ENCODE results near the gene PRDM16. TPM values are rescaled to one million over a fixed set of nuclear protein-coding genes. Genes with fewer than 3 reads are reported as not detected.

PRDM16 gene
- total and polyA plus RNA-seq, 2 experiments from 2014 or later, result 0.14 to 0.16 TPM

DNA sequence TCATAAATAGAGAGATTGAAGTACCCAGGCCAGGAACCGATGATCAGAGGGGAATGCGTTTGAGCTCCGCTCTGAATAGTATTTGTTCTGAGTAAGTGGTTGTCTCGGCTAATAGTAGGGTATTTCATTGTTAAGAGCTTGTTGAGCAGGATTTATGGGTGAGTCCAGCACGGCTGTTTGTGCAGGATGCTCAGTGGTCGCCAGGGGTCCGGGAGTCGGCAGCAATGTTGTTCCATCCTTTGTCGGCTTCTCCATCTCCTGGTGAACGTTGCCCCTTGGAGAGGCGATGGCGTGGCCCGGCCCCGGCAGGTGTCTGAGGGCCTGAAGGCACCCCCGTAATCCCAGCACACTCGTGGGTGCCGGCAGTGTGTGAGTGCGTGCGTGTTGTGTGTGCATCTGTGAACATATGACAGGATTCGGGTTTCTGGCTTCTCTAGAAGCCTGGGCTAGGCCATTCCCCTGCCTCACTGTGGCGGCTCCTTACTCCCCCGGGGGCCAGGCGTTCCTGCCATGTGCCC is 224.6 kb downstream of the PRDM16 start:
- no peaks in the 10 kb centered on the region for H4K20me1 ChIP-seq (replicated peaks; ENCODE audit: insufficient read depth)
- DNase-seq (ENCODE audit: low spot score) (no peak), ATAC-seq (no peak)
- H3K27ac ChIP-seq (ENCODE audit: low read depth), result no peak overlapping the region
- no peaks in the 10 kb centered on the region for H3K79me2 ChIP-seq (replicated peaks; ENCODE audit: insufficient read depth)
- H3K4me1 Mint-ChIP-seq, result no peaks in the 10 kb centered on the region
- no peaks in the 10 kb centered on the region for H3K4me1 ChIP-seq (ENCODE audit: insufficient read depth)
- no peak overlapping the region for H3K27ac Mint-ChIP-seq
- H3K36me3 Mint-ChIP-seq (ENCODE audit: low read depth), result no peaks in the 10 kb centered on the region
- H3K4me3 Mint-ChIP-seq, result no peak overlapping the region
- TF ChIP-seq, protein P1, sequence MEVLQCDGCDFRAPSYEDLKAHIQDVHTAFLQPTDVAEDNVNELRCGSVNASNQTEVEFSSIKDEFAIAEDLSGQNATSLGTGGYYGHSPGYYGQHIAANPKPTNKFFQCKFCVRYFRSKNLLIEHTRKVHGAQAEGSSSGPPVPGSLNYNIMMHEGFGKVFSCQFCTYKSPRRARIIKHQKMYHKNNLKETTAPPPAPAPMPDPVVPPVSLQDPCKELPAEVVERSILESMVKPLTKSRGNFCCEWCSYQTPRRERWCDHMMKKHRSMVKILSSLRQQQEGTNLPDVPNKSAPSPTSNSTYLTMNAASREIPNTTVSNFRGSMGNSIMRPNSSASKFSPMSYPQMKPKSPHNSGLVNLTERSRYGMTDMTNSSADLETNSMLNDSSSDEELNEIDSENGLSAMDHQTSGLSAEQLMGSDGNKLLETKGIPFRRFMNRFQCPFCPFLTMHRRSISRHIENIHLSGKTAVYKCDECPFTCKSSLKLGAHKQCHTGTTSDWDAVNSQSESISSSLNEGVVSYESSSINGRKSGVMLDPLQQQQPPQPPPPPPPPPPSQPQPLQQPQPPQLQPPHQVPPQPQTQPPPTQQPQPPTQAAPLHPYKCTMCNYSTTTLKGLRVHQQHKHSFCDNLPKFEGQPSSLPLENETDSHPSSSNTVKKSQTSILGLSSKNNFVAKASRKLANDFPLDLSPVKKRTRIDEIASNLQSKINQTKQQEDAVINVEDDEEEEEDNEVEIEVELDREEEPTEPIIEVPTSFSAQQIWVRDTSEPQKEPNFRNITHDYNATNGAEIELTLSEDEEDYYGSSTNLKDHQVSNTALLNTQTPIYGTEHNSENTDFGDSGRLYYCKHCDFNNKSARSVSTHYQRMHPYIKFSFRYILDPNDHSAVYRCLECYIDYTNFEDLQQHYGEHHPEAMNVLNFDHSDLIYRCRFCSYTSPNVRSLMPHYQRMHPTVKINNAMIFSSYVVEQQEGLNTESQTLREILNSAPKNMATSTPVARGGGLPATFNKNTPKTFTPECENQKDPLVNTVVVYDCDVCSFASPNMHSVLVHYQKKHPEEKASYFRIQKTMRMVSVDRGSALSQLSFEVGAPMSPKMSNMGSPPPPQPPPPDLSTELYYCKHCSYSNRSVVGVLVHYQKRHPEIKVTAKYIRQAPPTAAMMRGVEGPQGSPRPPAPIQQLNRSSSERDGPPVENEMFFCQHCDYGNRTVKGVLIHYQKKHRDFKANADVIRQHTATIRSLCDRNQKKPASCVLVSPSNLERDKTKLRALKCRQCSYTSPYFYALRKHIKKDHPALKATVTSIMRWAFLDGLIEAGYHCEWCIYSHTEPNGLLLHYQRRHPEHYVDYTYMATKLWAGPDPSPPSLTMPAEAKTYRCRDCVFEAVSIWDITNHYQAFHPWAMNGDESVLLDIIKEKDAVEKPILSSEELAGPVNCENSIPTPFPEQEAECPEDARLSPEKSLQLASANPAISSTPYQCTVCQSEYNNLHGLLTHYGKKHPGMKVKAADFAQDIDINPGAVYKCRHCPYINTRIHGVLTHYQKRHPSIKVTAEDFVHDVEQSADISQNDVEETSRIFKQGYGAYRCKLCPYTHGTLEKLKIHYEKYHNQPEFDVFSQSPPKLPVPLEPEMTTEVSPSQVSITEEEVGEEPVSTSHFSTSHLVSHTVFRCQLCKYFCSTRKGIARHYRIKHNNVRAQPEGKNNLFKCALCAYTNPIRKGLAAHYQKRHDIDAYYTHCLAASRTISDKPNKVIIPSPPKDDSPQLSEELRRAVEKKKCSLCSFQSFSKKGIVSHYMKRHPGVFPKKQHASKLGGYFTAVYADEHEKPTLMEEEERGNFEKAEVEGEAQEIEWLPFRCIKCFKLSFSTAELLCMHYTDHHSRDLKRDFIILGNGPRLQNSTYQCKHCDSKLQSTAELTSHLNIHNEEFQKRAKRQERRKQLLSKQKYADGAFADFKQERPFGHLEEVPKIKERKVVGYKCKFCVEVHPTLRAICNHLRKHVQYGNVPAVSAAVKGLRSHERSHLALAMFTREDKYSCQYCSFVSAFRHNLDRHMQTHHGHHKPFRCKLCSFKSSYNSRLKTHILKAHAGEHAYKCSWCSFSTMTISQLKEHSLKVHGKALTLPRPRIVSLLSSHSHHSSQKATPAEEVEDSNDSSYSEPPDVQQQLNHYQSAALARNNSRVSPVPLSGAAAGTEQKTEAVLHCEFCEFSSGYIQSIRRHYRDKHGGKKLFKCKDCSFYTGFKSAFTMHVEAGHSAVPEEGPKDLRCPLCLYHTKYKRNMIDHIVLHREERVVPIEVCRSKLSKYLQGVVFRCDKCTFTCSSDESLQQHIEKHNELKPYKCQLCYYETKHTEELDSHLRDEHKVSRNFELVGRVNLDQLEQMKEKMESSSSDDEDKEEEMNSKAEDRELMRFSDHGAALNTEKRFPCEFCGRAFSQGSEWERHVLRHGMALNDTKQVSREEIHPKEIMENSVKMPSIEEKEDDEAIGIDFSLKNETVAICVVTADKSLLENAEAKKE (CRISPR knock-in tag; IDR thresholded peaks at IDR 0.05), result no peak
- TF ChIP-seq EZH2 (IDR thresholded peaks at IDR 0.05; ENCODE audit: low read depth, unreplicated experiment) (no peak), ZNF114 (CRISPR knock-in tag; IDR thresholded peaks at IDR 0.05) (no peak), NANOG (IDR thresholded peaks at IDR 0.05; ENCODE audit: borderline replicate concordance) (no peak), EZH2phosphoT487 (IDR thresholded peaks at IDR 0.05; ENCODE audit: unreplicated experiment) (no peak), JUNB (IDR thresholded peaks at IDR 0.05; ENCODE audit: unreplicated experiment) (no peak), CREB1 (CRISPR knock-in tag; IDR thresholded peaks at IDR 0.05; ENCODE audit: low read depth) (no peak), POLR2AphosphoS5 (IDR thresholded peaks at IDR 0.05; ENCODE audit: low read depth) (no peak)
- TF ChIP-seq, protein P2, sequence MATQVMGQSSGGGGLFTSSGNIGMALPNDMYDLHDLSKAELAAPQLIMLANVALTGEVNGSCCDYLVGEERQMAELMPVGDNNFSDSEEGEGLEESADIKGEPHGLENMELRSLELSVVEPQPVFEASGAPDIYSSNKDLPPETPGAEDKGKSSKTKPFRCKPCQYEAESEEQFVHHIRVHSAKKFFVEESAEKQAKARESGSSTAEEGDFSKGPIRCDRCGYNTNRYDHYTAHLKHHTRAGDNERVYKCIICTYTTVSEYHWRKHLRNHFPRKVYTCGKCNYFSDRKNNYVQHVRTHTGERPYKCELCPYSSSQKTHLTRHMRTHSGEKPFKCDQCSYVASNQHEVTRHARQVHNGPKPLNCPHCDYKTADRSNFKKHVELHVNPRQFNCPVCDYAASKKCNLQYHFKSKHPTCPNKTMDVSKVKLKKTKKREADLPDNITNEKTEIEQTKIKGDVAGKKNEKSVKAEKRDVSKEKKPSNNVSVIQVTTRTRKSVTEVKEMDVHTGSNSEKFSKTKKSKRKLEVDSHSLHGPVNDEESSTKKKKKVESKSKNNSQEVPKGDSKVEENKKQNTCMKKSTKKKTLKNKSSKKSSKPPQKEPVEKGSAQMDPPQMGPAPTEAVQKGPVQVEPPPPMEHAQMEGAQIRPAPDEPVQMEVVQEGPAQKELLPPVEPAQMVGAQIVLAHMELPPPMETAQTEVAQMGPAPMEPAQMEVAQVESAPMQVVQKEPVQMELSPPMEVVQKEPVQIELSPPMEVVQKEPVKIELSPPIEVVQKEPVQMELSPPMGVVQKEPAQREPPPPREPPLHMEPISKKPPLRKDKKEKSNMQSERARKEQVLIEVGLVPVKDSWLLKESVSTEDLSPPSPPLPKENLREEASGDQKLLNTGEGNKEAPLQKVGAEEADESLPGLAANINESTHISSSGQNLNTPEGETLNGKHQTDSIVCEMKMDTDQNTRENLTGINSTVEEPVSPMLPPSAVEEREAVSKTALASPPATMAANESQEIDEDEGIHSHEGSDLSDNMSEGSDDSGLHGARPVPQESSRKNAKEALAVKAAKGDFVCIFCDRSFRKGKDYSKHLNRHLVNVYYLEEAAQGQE (IDR thresholded peaks at IDR 0.05; ENCODE audit: unreplicated experiment), result no peak
- TF ChIP-seq, protein P3, sequence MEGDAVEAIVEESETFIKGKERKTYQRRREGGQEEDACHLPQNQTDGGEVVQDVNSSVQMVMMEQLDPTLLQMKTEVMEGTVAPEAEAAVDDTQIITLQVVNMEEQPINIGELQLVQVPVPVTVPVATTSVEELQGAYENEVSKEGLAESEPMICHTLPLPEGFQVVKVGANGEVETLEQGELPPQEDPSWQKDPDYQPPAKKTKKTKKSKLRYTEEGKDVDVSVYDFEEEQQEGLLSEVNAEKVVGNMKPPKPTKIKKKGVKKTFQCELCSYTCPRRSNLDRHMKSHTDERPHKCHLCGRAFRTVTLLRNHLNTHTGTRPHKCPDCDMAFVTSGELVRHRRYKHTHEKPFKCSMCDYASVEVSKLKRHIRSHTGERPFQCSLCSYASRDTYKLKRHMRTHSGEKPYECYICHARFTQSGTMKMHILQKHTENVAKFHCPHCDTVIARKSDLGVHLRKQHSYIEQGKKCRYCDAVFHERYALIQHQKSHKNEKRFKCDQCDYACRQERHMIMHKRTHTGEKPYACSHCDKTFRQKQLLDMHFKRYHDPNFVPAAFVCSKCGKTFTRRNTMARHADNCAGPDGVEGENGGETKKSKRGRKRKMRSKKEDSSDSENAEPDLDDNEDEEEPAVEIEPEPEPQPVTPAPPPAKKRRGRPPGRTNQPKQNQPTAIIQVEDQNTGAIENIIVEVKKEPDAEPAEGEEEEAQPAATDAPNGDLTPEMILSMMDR (conservative IDR thresholded peaks at IDR 0.05; ENCODE audit: low read depth in 2 of 2), result no peak
- no peak overlapping the region for H2AFZ ChIP-seq
- H3K27me3 ChIP-seq (ENCODE audit: insufficient read depth), result no peaks in the 10 kb centered on the region
- peaks cover 5% of the 10 kb centered on the region for H3K27me3 Mint-ChIP-seq (ENCODE audit: insufficient read depth, low read depth, poor library complexity)
- no peak overlapping the region for H3K4me2 ChIP-seq
- H3K4me3 ChIP-seq, result no peak overlapping the region
- no peaks in the 10 kb centered on the region for H3K36me3 ChIP-seq (ENCODE audit: insufficient read depth)
- H3K9me2 ChIP-seq (ENCODE audit: insufficient read depth), result no peaks in the 10 kb centered on the region
- H3K9me3 Mint-ChIP-seq, result no peaks in the 10 kb centered on the region; the same call in 2 of the 3 replicates
- no peaks in the 10 kb centered on the region for H3F3A ChIP-seq (replicated peaks; ENCODE audit: low read depth)

Measured in GM23338 (cell line).